ENCODE data around the gene PRR23E. TPM values are rescaled to one million over a fixed set of nuclear protein-coding genes. Genes with fewer than 3 reads are reported as not detected.

The PRR23E gene
- total RNA-seq, 4 donors from 2014 or later = not detected

DNA sequence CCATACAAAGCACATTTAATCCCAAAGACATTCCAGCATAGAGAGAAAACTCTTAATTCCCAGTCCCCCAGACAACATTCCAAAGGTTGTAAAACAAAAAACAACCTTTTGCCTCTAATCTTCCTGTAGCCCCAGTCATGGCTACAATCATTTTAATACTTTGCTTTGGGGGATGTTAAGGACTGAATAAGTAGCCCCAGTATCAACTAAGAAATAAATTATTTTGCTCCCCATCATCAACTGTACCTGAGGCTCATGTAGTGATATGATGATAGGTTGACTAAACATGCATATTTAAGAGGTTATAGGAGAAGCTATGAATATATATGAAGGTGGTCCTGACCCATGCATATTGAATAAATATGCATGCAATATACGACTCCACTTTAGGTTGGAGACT is 54.4 kb downstream of the PRR23E start:
- no peaks in the 10 kb centered on the region for H3K4me1 ChIP-seq
- DNase-seq = no peak
- TF ChIP-seq, protein P1, sequence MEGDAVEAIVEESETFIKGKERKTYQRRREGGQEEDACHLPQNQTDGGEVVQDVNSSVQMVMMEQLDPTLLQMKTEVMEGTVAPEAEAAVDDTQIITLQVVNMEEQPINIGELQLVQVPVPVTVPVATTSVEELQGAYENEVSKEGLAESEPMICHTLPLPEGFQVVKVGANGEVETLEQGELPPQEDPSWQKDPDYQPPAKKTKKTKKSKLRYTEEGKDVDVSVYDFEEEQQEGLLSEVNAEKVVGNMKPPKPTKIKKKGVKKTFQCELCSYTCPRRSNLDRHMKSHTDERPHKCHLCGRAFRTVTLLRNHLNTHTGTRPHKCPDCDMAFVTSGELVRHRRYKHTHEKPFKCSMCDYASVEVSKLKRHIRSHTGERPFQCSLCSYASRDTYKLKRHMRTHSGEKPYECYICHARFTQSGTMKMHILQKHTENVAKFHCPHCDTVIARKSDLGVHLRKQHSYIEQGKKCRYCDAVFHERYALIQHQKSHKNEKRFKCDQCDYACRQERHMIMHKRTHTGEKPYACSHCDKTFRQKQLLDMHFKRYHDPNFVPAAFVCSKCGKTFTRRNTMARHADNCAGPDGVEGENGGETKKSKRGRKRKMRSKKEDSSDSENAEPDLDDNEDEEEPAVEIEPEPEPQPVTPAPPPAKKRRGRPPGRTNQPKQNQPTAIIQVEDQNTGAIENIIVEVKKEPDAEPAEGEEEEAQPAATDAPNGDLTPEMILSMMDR (IDR thresholded peaks at IDR 0.05) = no peak
- no peak for TF ChIP-seq POLR2A (IDR thresholded peaks at IDR 0.05)
- no peaks in the 10 kb centered on the region for H3K9me3 ChIP-seq
- H3K4me3 ChIP-seq (replicated peaks in 1 of 3) = no peak overlapping the region
- H3K36me3 ChIP-seq = no peaks in the 10 kb centered on the region
- 86 to 90% methylated on average over 1 of the region's 1 CpG for WGBS, 2 donors
- no peak overlapping the region for H3K27ac ChIP-seq
- H3K27me3 ChIP-seq = no peaks in the 10 kb centered on the region
- intact Hi-C loops (cut with DNase I) = no loop called here

Small RNAs within 50 kb of the gene (small RNA-seq; reads per million reads assigned to genes)
- not detected for gene RF00019
- gene RNU6-1047P = not detected

Other genes starting within 250 kb of the PRR23E start
- gene PLXNA1, start 210.0 kb upstream of the PRR23E start, total RNA-seq = 10 to 100 TPM; 16.0 to 28.0 (median 22.8) TPM
- gene PRR20G, start 94.9 kb downstream of the PRR23E start, total RNA-seq = not detected